Stimulated activated CD4-positive, alpha-beta T cell treated with anti-CD3 and anti-CD28 coated beads, Interleukin-1b, Interleukin-23, amount 100 ng/mL, for 48 hours (primary cell): ENCODE data around the gene KCNQ2.

Source experiments
- DNase-seq: peaks from one replicate; pipeline ENCODE4 v3.0.0-alpha.2; 2020

The KCNQ2 gene

DNA sequence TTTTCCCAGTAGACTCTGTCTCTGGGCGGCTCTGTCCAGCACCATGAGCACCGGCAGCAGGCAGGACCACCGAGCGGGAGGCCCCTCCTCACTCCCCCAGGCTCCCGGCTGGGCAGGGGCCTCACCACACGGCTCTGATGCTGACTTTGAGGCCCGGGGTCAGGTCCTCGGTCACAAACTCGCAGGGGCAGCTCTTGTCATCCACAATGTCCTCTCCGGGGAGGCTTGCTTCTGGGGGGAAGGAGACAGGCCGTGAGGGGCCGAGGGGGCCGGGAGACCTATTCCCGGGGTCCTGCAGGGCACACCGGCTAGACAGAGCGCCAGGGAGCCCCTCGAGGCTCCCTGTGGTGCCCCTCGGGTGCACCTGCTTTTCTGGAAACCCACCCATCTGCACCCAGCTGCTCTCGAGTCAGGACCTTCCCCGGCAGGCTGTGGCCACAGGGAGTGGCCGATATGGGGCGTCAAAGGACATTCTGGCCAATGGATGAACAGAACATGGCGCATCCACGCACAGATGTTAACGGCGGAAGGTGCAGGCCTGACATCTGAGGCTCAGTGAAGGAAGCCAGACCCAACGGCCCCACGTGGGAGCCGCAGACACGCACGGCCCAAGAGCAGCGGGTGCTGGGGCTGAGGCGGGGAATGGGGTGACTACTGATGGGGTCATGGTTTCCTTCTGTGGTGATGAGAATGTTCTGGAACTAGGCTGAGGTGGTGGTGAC lies 58.3 kb downstream of the KCNQ2 start:
- no peak for DNase-seq

DNA sequence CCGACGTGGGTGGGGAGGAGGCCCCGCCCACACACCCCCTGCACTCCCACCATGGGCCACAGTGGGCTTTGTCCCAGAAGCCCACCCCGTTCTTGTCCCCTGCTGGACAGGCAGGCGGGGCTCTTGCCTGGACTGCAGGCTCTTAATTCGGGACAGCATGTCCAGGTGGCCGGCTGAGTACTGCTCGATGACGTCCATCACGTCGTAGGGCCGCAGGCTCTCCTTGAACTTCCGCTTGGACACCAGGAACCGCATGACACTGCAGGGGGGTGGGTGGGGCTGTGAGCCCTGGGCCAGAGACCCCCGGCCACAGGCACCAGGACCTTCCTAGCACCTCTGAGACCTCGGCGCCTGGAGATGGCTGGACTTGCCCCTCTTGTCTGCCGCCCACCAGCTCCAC lies 59.1 kb downstream of the KCNQ2 start:
- no peak for DNase-seq

DNA sequence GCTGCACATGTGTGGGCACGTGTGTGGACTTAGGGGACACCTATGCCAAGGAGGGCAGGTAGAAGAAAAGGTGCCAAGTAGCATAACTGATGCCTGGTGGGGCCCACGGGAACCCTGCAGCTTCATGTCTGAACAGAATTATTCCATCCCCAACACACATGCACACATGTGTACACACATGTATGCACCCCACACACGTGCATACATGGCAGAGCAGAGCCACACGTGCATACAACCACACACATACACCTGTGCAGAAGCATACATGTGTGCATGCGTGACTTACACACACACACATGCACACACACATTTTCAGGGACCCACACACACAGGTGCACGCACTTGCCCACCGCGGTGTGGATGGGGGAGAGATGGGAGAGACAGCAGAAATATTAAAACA lies 59.6 kb downstream of the KCNQ2 start:
- no peak for DNase-seq

DNA sequence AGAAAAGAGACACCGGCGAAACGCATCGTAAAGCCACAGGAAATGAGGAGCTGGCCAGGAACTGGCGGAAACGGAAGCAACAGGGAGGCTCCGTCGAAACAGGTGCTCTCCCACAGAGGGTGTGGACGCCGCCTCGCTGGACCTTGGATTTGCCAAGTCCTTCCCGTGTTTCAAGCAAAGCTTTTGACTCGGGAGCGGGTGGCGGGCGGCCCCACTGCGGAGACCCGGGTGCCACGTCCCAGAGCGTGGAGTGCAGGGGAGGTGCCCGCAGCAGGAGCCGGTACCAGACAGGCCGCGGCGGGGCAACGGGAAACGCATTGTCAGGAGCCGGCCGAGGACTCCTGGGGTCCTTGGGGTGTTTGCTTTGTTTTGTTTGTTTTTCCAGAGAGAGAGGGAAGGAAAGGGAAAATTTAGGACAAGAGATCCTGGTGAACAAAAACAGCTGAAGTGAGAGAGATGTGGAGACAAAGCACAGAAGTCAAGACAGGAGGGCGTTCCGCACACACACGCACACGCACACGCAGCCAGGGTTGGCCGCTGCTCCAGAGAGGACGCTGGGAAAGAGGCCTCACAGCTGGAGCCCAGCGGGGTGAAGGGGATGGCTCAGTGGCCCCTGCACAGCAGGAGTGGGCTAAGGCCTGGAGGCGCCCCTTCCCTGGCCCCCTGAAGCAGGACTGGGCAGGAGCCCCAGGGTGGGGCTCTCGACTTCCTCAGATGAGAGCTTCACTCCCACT lies 60.4 kb downstream of the KCNQ2 start:
- no peak for DNase-seq

DNA sequence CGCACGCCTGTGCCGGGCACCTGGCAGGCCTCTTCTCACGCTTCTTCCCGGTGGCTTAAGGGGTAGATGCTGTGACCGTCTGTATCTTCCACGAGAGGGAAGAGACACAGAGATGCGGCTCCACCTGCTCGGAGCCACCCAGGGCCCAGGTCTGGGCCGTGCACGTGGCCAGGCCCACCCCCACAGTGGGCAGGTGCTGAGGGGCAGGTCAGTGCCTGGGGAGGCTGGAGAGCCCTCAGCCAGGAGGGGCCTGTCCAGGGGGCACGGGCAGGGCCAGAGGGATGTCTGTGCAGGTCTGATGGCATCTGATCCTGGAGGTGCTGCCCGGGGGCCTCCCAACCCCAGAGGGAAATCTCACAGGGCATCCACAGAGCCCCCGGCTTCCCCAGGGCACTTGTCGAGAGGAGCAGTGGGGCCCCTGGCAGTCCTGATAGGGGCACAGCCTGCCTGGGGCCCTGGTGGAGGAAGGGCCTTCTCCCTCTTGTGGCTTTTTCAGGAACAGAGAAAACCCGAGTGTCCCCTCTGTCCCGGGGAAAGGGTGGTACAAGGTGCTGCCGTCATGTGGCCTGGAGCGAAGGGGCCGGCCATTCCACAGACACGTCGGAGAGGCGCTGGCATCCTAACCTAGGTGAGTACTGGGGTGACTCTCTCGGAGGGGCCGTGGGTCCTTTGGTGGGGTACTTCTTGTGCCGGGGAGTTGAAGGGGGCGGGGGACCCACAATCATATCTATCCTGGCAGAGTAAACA lies 61.1 kb downstream of the KCNQ2 start:
- no peak for DNase-seq

DNA sequence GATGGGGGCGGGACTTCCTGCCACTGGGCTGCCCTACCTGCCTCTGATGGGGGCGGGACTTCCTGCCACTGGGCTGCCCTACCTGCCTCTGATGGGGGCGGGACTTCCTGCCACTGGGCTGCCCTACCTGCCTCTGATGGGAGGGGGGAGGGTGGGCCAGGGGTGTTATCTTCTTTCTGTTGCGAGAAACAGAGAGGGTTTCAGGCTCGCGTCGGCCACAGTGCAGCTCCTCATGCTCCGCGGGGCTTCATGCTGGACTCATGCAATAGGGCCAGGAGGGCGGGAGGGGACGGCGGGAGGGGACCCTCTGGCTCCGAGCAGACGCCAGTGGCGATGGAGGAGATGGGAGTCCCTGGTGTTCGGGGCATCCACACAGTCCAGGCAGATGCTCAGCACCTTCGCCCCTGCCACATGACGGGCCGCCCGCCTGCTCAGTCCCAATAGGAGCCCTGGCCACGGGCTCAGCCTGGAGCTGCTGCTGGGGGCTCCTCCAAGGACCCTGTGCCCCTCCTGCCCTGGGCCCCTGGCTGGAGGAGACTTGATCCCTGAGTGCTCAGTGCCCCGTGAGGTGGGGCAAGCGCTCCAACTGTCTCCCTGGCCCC lies 62.5 kb downstream of the KCNQ2 start:
- DNase-seq = no peak

DNA sequence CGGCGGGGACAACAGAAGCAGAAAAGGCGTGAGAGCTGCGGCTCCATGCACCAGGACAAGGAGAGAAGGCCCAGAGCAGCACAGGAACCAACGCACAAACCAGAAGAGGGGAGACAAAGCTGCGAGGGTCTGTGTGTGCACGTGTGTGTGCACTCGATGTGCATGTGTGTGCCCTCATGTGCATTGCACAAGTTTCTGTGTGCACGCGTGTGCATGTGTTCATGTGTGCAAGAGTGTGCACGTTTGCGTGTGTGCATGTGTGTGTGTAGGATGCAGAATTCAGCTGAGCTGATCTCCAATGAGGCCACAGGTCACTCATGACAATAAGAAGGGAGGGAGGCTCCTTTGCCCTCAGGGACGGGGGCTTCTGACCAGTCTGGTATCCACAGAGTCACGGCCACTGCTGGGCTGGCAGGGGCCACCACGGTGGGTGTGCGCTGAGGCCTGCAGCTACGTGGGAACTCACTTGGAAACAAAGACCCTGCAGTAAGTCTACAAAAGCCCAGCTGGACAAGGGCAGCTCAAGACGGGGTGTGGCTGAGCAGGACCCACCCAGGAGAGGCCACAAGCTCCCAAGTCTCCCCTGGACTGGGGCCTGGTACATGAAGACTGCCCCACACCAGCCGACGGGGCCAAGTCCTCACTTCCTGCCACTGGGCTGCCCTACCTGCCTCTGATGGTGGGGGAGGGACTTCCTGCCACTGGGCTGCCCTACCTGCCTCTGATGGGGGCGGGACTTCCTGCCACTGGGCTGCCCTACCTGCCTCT lies 63.2 kb downstream of the KCNQ2 start:
- no peak for DNase-seq

DNA sequence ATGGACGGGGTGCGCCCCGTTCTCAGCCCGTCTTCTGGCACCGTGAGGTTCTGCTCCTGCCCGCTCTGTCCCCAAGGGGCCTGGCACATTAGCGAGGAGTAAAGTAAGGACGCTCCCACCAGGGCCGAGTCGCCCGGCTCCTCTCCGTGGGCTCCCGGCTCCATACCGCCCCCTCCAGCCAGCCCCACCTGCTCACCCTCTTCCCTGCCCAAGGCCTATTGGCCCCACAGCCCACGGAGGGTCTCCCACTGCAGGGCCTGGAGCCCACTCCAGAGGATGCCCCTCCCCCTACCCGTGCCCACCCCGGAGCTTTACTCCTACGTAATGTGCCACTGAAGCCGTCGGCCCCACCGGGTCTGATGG lies 63.8 kb downstream of the KCNQ2 start:
- no peak for DNase-seq

DNA sequence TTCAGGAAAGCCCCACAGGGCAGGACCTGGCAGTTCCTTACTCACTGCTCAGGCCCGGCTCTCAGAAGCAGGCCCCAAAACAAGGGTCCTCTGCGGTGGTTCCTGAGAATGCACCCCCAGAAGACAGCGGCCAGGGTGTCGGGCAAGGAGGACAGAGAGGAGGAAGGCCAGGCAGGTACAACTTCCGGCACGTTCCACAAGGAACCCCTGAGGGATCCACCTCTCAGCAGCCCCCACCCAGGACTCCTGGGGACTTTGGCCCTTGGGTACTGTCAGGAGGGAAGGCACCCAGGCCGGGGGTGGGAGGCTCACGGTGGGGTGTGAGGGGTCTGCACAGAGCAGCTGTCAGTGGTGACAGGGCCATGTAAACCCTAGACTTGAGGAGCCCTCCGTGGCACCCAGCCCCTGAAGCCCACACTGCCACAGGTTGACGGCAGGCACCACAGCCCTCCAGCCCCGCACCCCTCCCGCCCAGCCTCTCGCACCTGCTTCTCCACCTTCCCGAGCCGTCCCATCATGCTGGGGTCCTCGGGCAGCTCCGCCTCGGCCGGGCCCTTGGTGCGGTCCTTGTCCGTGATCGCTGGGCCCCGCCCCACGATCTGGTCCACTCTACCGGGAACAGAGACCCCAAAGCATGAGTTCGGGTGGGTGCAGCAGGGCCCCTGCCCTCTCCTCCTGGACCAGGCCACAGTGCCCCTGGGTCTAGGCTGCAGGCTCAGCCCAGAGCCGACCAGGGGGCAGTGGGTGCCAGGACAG lies 64.3 kb downstream of the KCNQ2 start:
- DNase-seq = no peak

DNA sequence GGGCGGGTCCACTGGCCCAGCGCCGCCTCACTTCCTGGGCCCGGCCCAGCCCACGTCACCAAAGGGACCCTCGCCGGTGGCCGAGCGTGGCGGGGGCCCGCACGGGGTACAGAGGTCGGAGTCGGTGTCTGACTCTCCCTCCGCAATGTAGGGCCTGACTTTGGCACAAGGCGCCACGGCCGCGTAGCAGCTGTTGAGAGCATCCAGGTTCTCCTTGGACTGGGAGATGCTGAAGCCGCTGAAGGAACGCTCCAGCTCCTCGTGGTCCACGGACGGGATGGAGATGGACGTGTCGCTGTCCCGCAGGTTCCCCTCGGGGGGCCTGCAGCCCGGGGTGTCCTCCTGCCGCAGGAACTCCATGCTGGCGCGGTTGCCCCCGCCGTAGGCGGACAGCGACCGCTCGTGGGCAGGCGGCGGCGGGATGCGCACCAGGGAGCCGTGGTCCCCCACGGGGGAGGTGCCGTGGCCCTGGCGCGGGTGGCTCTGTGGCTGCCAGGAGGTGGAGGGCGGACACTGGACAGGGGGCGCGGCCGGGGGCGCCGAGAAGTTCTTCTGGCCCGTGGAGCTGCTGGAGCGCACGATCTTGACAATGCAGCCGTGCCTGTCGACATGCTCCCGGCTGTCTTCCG lies 65.7 kb downstream of the KCNQ2 start:
- DNase-seq = no peak

DNA sequence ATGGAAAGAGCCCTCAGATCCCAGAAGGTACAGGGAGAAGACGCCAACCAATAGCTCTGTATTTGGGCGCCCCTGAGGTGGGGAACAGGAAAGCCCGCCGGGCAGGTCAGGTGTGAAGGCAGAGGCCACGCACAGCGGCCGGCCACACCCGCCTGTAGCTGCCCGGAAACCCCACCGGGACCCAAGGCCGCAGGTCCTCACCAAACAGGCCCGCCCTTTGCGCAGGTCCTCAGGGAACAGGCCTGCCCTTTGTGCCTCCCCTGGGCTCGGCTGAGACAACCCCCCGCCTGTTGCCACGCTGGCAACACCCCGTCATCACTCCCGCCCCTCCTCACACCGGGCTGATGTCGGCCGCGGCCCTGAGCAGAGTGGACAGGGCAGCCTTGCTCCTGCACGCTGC lies 66.4 kb downstream of the KCNQ2 start:
- DNase-seq = no peak

DNA sequence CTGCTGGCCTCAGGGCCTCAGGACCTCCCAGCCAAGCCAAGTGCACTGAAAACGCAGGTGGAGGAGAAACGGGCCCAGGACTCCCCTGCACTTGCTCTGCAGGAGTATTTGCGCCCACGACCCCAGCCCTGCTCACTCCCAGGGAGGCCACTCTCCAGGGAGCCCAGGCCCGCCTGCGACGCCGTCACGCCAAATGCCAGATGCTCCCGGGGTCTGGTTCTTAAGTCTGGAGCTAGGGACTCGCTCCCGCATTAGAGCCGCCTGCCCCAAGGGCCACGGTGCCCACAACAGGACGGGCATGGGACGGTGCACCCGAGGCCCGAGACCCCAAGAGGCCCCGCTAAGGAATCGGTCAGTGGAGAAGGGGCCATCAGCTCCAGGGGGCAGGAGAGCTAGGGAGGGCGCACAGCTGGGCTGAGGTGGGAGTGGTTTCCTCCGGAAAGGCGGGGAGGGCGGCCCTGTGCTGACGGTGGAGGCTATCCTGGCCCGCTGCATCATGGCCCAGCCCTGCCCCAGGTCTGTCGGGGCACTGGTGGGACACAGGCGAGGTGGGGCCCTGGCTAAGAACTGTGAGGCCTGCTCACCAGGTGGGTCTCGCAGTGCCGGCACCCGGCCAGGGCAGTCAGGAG lies 67.2 kb downstream of the KCNQ2 start:
- DNase-seq = no peak

DNA sequence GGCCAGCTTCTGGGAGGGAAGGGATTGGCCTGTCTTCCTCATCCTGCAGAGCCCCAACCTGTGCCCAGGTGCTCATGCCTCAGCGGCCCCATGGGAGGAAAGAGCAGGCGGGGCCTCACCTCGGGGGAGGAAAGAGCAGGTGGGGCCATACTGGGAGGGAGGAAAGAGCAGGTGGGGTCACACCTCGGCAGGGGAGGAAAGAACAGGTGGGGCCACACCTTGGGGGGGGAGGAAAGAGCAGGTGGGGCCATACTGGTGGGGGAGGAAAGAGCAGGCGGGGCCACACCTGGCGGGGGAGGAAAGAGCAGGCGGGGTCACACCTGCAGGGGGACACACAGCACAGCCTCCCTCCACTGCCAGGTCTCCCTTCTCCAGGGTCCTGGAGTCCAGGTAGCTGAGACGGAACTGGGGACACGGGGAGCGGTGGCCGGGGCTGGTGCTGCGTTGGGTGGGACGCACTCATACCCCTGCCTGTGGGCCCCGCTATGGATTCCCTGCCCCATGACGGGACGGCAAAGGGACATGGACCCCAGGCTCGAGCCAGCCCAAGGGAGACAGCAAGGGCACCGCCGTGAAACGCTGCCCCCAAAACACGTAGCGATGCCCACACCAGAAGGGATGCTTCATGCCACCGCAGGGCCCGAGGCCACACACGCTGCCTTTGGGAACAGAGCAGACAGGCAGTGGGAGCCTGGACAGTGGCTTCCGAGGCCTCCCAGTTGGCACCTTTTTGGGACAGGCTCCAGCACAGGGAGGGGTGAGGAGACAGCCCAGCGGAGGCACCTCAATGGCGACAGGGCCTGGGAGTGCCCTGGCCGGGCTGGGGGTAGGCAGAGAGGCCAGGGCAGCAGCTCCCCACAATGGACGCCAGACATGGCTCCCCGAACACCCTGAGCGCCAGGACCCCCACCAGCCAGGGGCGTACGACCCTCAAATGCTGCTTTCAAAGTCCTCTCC lies 68.0 kb downstream of the KCNQ2 start:
- DNase-seq = no peak

DNA sequence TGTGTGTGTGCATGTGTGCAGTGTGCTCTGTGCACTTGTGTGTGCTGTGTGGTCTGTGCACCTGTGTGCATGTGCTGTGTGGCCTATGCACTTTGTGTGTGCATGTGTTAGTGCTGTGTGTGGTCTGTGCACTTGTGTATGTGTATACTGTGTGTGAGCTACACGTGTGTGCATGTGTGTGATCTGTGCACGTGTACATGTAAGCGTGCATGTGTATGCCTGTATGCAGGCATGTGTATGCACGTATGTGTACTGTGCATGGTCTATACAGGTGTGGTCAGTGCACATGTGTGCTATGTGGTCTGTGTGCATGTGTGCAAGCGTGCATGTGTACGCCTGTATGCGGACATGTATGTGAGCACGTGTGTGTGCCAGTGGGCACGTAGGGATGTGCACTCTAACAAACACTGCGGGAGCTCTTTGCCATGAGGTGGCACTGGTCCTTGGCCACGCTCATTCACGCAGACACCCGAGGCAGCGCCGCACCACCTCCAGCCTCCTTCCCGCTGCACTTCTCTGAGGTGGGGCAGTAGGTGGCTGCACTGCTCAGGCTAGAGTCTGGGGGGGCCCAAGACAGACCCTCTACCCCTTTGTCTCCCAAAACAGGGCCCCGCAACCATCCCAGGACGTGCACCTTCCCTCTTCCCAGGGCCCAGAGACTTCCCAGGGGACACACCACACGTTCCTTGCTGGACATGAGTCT lies 68.9 kb downstream of the KCNQ2 start:
- no peak for DNase-seq

DNA sequence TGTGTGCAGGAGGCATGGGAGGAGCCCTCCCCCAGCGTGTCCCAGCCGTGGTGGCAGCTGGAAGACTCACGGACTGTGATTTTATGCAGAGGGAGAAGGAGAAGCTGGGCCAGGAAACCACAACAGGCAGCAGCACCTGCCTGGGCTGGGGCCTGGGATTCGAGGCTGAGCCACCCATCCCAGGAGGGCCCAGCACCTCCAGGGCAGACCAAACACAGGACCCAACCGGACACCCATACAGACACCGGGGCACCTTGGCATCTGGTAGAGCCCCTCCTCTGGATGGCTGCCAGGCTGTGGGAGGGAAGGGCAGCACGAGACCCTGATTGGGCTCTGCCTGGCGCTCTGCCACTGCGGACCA lies 69.6 kb downstream of the KCNQ2 start:
- no peak for DNase-seq

DNA sequence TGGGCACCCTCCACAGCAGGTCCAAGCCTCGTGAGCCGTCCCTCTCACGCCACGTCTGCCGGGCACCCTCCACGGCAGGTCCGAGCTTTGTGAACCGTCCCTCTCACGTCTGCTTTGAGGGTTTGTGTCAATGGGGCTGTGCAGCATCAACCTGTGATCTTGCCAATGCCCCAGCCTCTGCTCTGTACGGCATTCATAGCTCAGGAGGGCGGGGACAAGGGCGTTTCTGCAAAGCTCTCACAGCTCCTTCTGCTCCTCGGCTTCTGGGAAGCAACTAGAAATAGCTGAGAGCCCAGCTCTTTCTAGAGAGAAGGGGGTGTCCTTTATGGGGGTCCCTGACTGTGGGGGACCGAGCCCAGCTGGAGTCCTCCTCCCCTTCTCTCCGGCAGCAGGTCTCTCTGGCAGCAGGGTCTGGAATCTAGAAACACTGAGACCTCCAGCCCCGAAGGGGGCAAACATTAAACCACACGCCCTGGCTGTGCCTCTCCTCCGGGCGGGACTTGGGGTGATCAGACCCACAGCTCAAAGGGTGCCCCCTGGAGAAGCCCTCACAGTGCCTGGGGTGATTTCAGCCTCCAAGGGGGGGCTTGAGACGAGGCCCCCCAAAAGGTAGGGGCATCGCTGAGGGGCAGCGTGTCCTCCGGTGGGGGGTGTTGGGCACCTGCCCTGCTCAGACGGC lies 70.1 kb downstream of the KCNQ2 start:
- DNase-seq = no peak

DNA sequence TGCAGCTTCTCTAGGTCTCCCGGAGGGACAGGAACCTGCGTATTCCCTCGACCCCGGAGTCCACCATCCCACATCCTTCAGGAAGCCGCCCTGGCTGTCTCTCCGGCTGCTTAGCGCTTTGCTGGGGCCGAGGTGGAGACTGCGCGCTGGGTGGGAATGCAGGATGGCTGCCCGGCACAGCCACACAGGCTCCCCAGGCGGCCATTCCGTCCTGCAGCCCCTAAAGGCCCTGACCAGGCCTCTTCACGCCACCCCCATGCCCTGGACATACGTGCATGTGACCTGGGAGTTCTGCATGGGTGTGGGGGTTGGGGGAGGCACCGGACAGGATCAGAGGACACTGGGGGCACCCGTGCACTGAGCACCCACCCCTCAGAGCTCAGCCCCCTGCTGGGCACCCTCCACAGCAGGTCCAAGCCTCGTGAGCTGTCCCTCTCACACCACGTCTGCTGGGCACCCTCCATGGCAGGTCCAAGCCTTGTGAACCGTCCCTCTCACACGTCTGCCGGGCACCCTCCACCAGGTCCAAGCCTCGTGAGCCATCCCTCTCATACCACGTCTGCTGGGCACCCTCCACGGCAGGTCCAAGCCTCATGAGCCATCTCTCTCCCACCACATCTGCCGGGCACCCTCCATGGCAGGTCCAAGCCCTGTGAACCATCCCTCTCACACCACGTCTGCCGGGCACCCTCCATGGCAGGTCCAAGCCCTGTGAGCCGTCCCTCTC lies 70.9 kb downstream of the KCNQ2 start:
- DNase-seq = no peak
